ENCODE measurements around the gene TTI1. TPM values are rescaled to one million over a fixed set of nuclear protein-coding genes. Genes with fewer than 3 reads are reported as not detected.

The TTI1 gene
- total RNA-seq, 1 donor from 2014 or later = 52.1 TPM

DNA sequence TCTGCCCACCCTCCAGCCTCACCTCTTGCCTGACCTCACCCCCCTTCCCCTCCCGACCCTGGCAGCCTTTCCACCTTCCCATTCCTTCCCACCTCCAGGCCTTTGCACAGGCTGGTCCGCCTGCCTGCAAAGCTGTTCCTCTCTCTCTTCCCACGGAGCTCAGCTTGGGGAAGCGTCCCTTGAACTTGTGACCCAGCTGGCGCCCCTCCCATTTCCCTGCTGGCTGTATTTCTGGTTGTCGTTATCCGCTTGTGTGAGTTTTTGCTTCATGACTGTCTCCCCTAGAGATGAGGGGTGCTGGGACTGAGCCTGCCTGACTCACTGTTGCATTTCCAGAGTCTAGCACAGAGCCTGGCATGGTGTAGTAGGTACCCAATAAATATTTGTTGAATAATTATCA lies 97.8 kb downstream of the TTI1 start:
- Histone ChIP-seq H3K4me1 (peaks cover 24% of the 10 kb centered on the region), H3K36me3 (no peaks in the 10 kb centered on the region), H3K4me3 (no peak overlapping the region), H3K9me3 (ENCODE audit: low read depth) (no peaks in the 10 kb centered on the region), H3K9ac (no peak overlapping the region), H2AFZ (replicated peaks) (no peak overlapping the region), H3K4me2 (no peak overlapping the region), H3F3A (ENCODE audit: low read depth) (peaks cover 4% of the 10 kb centered on the region), H3K27me3 (no peaks in the 10 kb centered on the region), H4K20me1 (ENCODE audit: low read depth) (no peaks in the 10 kb centered on the region), H3K79me2 (ENCODE audit: low read depth) (no peaks in the 10 kb centered on the region), H3K27ac (no peak overlapping the region)
- Mint-ChIP-seq H3K27ac (no peak overlapping the region), H3K4me3 (no peak overlapping the region), H3K27me3 (ENCODE audit: insufficient read depth, low read depth) (peaks cover 9% of the 10 kb centered on the region), H3K36me3 (peaks cover 6% of the 10 kb centered on the region), H3K4me1 (peaks cover 43% of the 10 kb centered on the region), H3K9me3 (no peaks in the 10 kb centered on the region)
- no peak for TF ChIP-seq EZH2 (IDR thresholded peaks at IDR 0.05)
- TF ChIP-seq, protein P1, sequence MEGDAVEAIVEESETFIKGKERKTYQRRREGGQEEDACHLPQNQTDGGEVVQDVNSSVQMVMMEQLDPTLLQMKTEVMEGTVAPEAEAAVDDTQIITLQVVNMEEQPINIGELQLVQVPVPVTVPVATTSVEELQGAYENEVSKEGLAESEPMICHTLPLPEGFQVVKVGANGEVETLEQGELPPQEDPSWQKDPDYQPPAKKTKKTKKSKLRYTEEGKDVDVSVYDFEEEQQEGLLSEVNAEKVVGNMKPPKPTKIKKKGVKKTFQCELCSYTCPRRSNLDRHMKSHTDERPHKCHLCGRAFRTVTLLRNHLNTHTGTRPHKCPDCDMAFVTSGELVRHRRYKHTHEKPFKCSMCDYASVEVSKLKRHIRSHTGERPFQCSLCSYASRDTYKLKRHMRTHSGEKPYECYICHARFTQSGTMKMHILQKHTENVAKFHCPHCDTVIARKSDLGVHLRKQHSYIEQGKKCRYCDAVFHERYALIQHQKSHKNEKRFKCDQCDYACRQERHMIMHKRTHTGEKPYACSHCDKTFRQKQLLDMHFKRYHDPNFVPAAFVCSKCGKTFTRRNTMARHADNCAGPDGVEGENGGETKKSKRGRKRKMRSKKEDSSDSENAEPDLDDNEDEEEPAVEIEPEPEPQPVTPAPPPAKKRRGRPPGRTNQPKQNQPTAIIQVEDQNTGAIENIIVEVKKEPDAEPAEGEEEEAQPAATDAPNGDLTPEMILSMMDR (IDR thresholded peaks at IDR 0.05) = no peak
- no peak for TF ChIP-seq EZH2phosphoT487 (IDR thresholded peaks at IDR 0.05)
- no peak for DNase-seq (ENCODE audit: low spot score)

DNA sequence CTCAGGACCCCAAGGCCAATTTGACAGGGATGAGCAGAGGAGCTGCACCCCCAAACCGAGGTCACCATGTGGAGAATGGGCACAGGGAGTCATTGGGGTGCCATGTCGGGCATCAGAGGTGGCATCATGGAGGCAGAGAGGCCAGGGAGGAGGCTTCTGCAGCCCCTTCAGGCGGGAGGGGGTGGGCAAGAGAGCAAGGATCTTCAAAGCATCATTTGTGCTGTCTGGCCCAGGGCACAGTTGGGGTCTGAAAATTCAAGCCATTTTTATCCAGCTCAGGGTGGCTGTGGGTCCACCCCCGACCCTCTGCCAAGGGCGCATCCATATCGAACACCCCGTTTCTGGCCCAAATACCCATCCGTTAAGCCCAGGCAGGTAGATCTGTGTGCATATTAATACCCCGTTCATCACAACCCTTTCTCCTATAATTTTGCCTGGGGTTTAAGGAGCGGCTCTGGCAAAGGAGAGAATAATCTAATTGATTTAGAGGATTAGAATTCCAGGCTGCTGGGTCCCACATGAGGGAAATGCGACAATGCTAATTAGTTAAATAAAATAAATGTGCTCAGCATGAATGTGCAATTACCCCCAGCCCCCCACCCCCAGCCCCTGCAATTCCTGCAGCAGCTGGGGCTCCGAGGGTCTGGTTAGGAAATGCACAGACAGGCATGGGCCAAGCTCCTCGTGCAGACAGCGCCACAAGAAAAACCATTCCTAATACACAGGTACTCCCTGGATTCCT lies 98.5 kb downstream of the TTI1 start:
- Histone ChIP-seq H3F3A (ENCODE audit: low read depth) (peaks cover 4% of the 10 kb centered on the region), H3K9me3 (ENCODE audit: low read depth) (no peaks in the 10 kb centered on the region), H3K27me3 (no peaks in the 10 kb centered on the region), H3K4me2 (no peak overlapping the region), H3K27ac (no peak overlapping the region), H3K36me3 (no peaks in the 10 kb centered on the region), H2AFZ (replicated peaks) (no peak overlapping the region), H3K9ac (no peak overlapping the region), H3K4me1 (peaks cover 24% of the 10 kb centered on the region), H3K4me3 (no peak overlapping the region), H4K20me1 (ENCODE audit: low read depth) (no peaks in the 10 kb centered on the region), H3K79me2 (ENCODE audit: low read depth) (no peaks in the 10 kb centered on the region)
- no peak overlapping the region for H3K27ac Mint-ChIP-seq
- H3K4me1 Mint-ChIP-seq = peaks cover 49% of the 10 kb centered on the region
- peak; percentile 23 for DNase-seq (ENCODE audit: low spot score)
- no peak overlapping the region for H3K4me3 Mint-ChIP-seq
- TF ChIP-seq EZH2 (IDR thresholded peaks at IDR 0.05) (no peak), EZH2phosphoT487 (IDR thresholded peaks at IDR 0.05) (no peak)
- TF ChIP-seq, protein P1 (IDR thresholded peaks at IDR 0.05) = no peak
- no peaks in the 10 kb centered on the region for H3K9me3 Mint-ChIP-seq
- peaks cover 6% of the 10 kb centered on the region for H3K36me3 Mint-ChIP-seq
- peaks cover 7% of the 10 kb centered on the region for H3K27me3 Mint-ChIP-seq (ENCODE audit: insufficient read depth, low read depth)

DNA sequence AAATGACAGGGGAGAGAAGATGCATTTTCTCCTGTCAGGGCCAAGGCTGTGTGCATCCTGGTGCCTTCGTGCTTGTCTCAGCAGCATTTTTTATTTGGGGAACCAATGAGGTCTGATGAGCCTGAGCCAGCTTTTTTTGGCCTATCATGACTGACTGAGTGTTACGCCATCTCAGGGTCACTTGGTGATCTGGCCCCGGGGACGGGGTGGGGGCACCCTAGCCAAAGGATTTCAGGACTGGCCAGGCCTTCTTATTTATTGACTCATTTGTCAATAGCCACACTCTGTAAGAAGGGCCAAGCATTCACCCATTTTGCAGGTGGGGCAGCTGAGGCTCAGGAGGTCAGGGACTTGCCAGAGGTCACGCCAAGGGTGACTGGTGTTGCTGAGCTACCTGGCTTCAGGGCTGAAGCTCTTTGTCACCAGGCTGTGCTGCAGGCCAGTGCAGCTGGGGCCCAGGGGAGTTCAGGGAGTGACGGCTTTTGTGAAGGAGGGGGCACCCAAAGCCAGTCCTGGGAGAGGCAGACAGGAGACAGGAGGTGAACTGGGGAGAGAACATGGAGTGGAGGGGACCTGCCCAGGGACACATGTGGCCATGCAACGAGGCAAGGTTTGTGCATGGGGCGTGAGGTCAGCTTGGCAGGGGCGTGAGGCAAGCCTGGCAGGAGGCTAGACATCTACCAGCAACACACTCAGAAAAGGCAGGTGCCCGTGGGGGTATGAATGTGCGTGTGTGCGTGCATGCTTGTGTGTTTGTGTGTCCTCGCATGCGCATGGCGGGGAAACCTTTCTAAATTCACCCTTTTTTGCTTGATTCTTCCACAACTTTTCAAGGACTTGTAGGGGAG lies 99.2 kb downstream of the TTI1 start:
- H3K4me1 ChIP-seq = peaks cover 24% of the 10 kb centered on the region
- no peak overlapping the region for H3K9ac ChIP-seq
- peaks cover 4% of the 10 kb centered on the region for H3F3A ChIP-seq (ENCODE audit: low read depth)
- no peaks in the 10 kb centered on the region for H3K79me2 ChIP-seq (ENCODE audit: low read depth)
- Mint-ChIP-seq H3K9me3 (no peaks in the 10 kb centered on the region), H3K36me3 (peaks cover 3% of the 10 kb centered on the region), H3K27ac (peak overlapping the region; percentile 58), H3K4me1 (peaks cover 54% of the 10 kb centered on the region), H3K27me3 (ENCODE audit: insufficient read depth, low read depth) (peaks cover 7% of the 10 kb centered on the region), H3K4me3 (no peak overlapping the region)
- no peak overlapping the region for H2AFZ ChIP-seq (replicated peaks)
- H4K20me1 ChIP-seq (ENCODE audit: low read depth) = no peaks in the 10 kb centered on the region
- H3K9me3 ChIP-seq (ENCODE audit: low read depth) = no peaks in the 10 kb centered on the region
- DNase-seq (ENCODE audit: low spot score) = no peak
- H3K4me2 ChIP-seq = no peak overlapping the region
- no peaks in the 10 kb centered on the region for H3K27me3 ChIP-seq
- H3K27ac ChIP-seq = no peak overlapping the region
- H3K4me3 ChIP-seq = no peak overlapping the region
- TF ChIP-seq EZH2 (IDR thresholded peaks at IDR 0.05) (no peak), EZH2phosphoT487 (IDR thresholded peaks at IDR 0.05) (no peak)
- TF ChIP-seq, protein P1 (IDR thresholded peaks at IDR 0.05) = no peak
- H3K36me3 ChIP-seq = no peaks in the 10 kb centered on the region

Other genes starting within 250 kb of the TTI1 start
- 2.9 and 13.8 TPM in 2 replicates for gene VSTM2L, start 130.3 kb downstream of the TTI1 start, total RNA-seq (ENCODE audit: low replicate concordance)
- gene RPRD1B, start 290 bp upstream of the TTI1 start, total RNA-seq (ENCODE audit: low replicate concordance) = 21.6 and 37.7 TPM in 2 replicates
- 0.22 and 0.28 TPM in 2 replicates for gene TGM2, start 131.8 kb upstream of the TTI1 start, total RNA-seq (ENCODE audit: low replicate concordance)
- 0.22 TPM in 2 replicates for gene KIAA1755, start 227.3 kb upstream of the TTI1 start, total RNA-seq (ENCODE audit: low replicate concordance)

Data from neural progenitor cell (in vitro differentiated cells).